Mesendoderm (in vitro differentiated cells): Measurements from ENCODE around the gene NSUN2.

ENCODE experiments used
- DNase-seq: peaks from one replicate; pipeline ENCODE4 v3.0.0; 2013
- H2AK5ac ChIP-seq: 2 replicates; pipeline ENCODE4 v1.6.1; 2013; ENCODE audit warnings: low read length, inconsistent platforms
- H2BK120ac ChIP-seq: 2 replicates; pipeline ENCODE4 v1.6.1; 2013; ENCODE audit warnings: low read depth, mild to moderate bottlenecking, low read length, moderate library complexity, mixed read lengths
- H2BK15ac ChIP-seq: replicated peaks from 2 replicates; pipeline ENCODE4 v1.6.1; 2013; ENCODE audit warnings: low read depth, mild to moderate bottlenecking, moderate library complexity
- H2BK5ac ChIP-seq: 2 replicates; pipeline ENCODE4 v1.6.1; 2013; ENCODE audit warnings: low read length, inconsistent platforms
- H3K18ac ChIP-seq: 2 replicates; pipeline ENCODE4 v1.6.1; 2013; ENCODE audit warnings: mild to moderate bottlenecking, low read length, mixed read lengths
- H3K23ac ChIP-seq: one replicate; pipeline ENCODE4 v1.6.1; 2013; ENCODE audit warnings: low read length
- H3K27ac ChIP-seq: 2 replicates; pipeline ENCODE4 v1.5.1; 2013; ENCODE audit warnings: low read depth, mild to moderate bottlenecking, inconsistent platforms, low read length, moderate library complexity
- H3K27me3 ChIP-seq: 2 replicates; pipeline ENCODE4 v1.6.1; 2013; ENCODE audit warnings: low read length, control low read depth, mild to moderate bottlenecking, inconsistent platforms; ENCODE audit not compliant: insufficient read depth, poor library complexity
- H3K36me3 ChIP-seq: 2 replicates; pipeline ENCODE4 v1.6.1; 2013; ENCODE audit warnings: low read length, inconsistent platforms; ENCODE audit not compliant: control insufficient read depth, insufficient read depth
- H3K4ac ChIP-seq: one replicate; pipeline ENCODE4 v1.6.1; 2013; ENCODE audit warnings: low read depth, mild to moderate bottlenecking, low read length, moderate library complexity
- H3K4me1 ChIP-seq: 2 replicates; pipeline ENCODE4 v1.6.1; 2013; ENCODE audit warnings: low read depth, low read length, inconsistent platforms; ENCODE audit not compliant: control insufficient read depth
- H3K4me2 ChIP-seq: 2 replicates; pipeline ENCODE4 v1.6.1; 2013; ENCODE audit warnings: low read length
- H3K4me3 ChIP-seq: 2 replicates; pipeline ENCODE4 v1.5.1; 2013; ENCODE audit warnings: mild to moderate bottlenecking, low read length
- H3K56ac ChIP-seq: one replicate; pipeline ENCODE4 v1.6.1; 2013; ENCODE audit warnings: low read length
- H3K79me1 ChIP-seq: 2 replicates; pipeline ENCODE4 v1.6.1; 2013; ENCODE audit warnings: low read length, inconsistent platforms
- H3K79me2 ChIP-seq: 2 replicates; pipeline ENCODE4 v1.6.1; 2013; ENCODE audit warnings: mild to moderate bottlenecking, low read length; ENCODE audit not compliant: control insufficient read depth, insufficient read depth
- H3K9ac ChIP-seq: 2 replicates; pipeline ENCODE4 v1.6.1; 2013; ENCODE audit warnings: low read length, inconsistent platforms
- H4K5ac ChIP-seq: one replicate; pipeline ENCODE4 v1.6.1; 2013; ENCODE audit warnings: low read length
- H4K8ac ChIP-seq: one replicate; pipeline ENCODE4 v1.6.1; 2013; ENCODE audit warnings: low read depth, mild to moderate bottlenecking, control low read depth, low read length, moderate library complexity
- WGBS: extraction: QIAGEN DNeasy Blood & Tissue Kit; methylation state at CpG from one replicate; pipeline ENCODE4 v1.1.7; 2013; ENCODE audit warnings: low lambda C conversion rate, missing lambda C conversion rate; ENCODE audit not compliant: insufficient coverage; ENCODE audit errors: extremely low coverage; 5-methylcytosine and 5-hydroxymethylcytosine counted together

The NSUN2 gene

GRCh38 chr5:6556802-6557102, 76.1 kb downstream of the NSUN2 start:
- WGBS: no CpG with 5 or more reads among the region's 1 CpG
- no peak overlapping the region for H2BK120ac ChIP-seq
- H4K8ac ChIP-seq: no peak overlapping the region
- no peak overlapping the region for H3K4me2 ChIP-seq
- H3K9ac ChIP-seq: no peak overlapping the region
- no peaks in the 10 kb centered on the region for H3K79me2 ChIP-seq
- no peaks in the 10 kb centered on the region for H3K4me1 ChIP-seq
- no peak overlapping the region for H3K27ac ChIP-seq
- no peaks in the 10 kb centered on the region for H3K79me1 ChIP-seq
- H3K4ac ChIP-seq: no peak overlapping the region
- H3K36me3 ChIP-seq: no peaks in the 10 kb centered on the region
- H3K4me3 ChIP-seq: no peak overlapping the region
- no peak for DNase-seq
- H3K23ac ChIP-seq: no peak overlapping the region
- no peak overlapping the region for H2BK15ac ChIP-seq
- H2AK5ac ChIP-seq: no peak overlapping the region
- H3K18ac ChIP-seq: no peak overlapping the region
- no peak overlapping the region for H3K56ac ChIP-seq
- no peak overlapping the region for H2BK5ac ChIP-seq
- no peak overlapping the region for H4K5ac ChIP-seq
- H3K27me3 ChIP-seq: no peaks in the 10 kb centered on the region

GRCh38 chr5:6556089-6556801, 76.6 kb downstream of the NSUN2 start:
- H3K23ac ChIP-seq: no peak overlapping the region
- no peak overlapping the region for H4K8ac ChIP-seq
- H3K9ac ChIP-seq: no peak overlapping the region
- WGBS: no CpG with 5 or more reads among the region's 8 CpGs
- no peaks in the 10 kb centered on the region for H3K36me3 ChIP-seq
- H4K5ac ChIP-seq: no peak overlapping the region
- H3K79me2 ChIP-seq: no peaks in the 10 kb centered on the region
- no peak overlapping the region for H2BK15ac ChIP-seq
- H3K27me3 ChIP-seq: no peaks in the 10 kb centered on the region
- no peak overlapping the region for H2BK120ac ChIP-seq
- no peak overlapping the region for H2AK5ac ChIP-seq
- no peak overlapping the region for H3K18ac ChIP-seq
- H2BK5ac ChIP-seq: no peak overlapping the region
- no peak overlapping the region for H3K27ac ChIP-seq
- no peak for DNase-seq
- H3K4me1 ChIP-seq: no peaks in the 10 kb centered on the region
- no peak overlapping the region for H3K4ac ChIP-seq
- no peak overlapping the region for H3K4me2 ChIP-seq
- no peak overlapping the region for H3K4me3 ChIP-seq
- no peaks in the 10 kb centered on the region for H3K79me1 ChIP-seq
- no peak overlapping the region for H3K56ac ChIP-seq

GRCh38 chr5:6554812-6555211, 78.0 kb downstream of the NSUN2 start:
- no peak overlapping the region for H4K5ac ChIP-seq
- H3K4ac ChIP-seq: no peak overlapping the region
- H2BK15ac ChIP-seq: no peak overlapping the region
- H3K56ac ChIP-seq: no peak overlapping the region
- no peak overlapping the region for H3K27ac ChIP-seq
- no peak overlapping the region for H2BK120ac ChIP-seq
- DNase-seq: no peak
- no peak overlapping the region for H3K4me2 ChIP-seq
- H4K8ac ChIP-seq: no peak overlapping the region
- no peaks in the 10 kb centered on the region for H3K27me3 ChIP-seq
- H3K79me2 ChIP-seq: no peaks in the 10 kb centered on the region
- H2AK5ac ChIP-seq: no peak overlapping the region
- no CpG with 5 or more reads among the region's 4 CpGs for WGBS
- H3K23ac ChIP-seq: no peak overlapping the region
- H2BK5ac ChIP-seq: no peak overlapping the region
- no peaks in the 10 kb centered on the region for H3K36me3 ChIP-seq
- H3K18ac ChIP-seq: no peak overlapping the region
- H3K4me3 ChIP-seq: no peak overlapping the region
- no peaks in the 10 kb centered on the region for H3K79me1 ChIP-seq
- H3K4me1 ChIP-seq: no peaks in the 10 kb centered on the region
- no peak overlapping the region for H3K9ac ChIP-seq

- Histone ChIP-seq H4K5ac (no peak overlapping the region), H3K79me1 (no peaks in the 10 kb centered on the region), H2BK15ac (no peak overlapping the region), H3K36me3 (no peaks in the 10 kb centered on the region), H3K9ac (no peak overlapping the region), H3K18ac (no peak overlapping the region), H3K56ac (no peak overlapping the region), H2BK5ac (no peak overlapping the region), H3K4me2 (no peak overlapping the region), H3K27ac (no peak overlapping the region), H3K27me3 (no peaks in the 10 kb centered on the region), H3K23ac (no peak overlapping the region), H3K4ac (no peak overlapping the region), H3K4me1 (no peaks in the 10 kb centered on the region), H2BK120ac (no peak overlapping the region), H3K79me2 (no peaks in the 10 kb centered on the region), H3K4me3 (no peak overlapping the region), H4K8ac (no peak overlapping the region), H2AK5ac (no peak overlapping the region)
- no peak for DNase-seq
- WGBS: no CpG with 5 or more reads among the region's 11 CpGs
These were observed 78.9 kb downstream of the NSUN2 start for GRCh38 chr5:6553972-6554371.

- WGBS: no CpG with 5 or more reads among the region's 7 CpGs
- Histone ChIP-seq H3K18ac (no peak overlapping the region), H2AK5ac (no peak overlapping the region), H3K4me1 (no peaks in the 10 kb centered on the region), H3K9ac (no peak overlapping the region), H3K4me2 (no peak overlapping the region), H4K5ac (no peak overlapping the region), H3K56ac (no peak overlapping the region), H3K79me1 (no peaks in the 10 kb centered on the region), H3K4me3 (no peak overlapping the region), H2BK5ac (no peak overlapping the region), H3K27me3 (no peaks in the 10 kb centered on the region), H3K23ac (no peak overlapping the region), H2BK15ac (no peak overlapping the region), H3K79me2 (no peaks in the 10 kb centered on the region), H3K36me3 (no peaks in the 10 kb centered on the region), H3K27ac (no peak overlapping the region), H4K8ac (no peak overlapping the region), H2BK120ac (no peak overlapping the region), H3K4ac (no peak overlapping the region)
- DNase-seq: no peak
These were observed 80.2 kb downstream of the NSUN2 start for GRCh38 chr5:6552612-6553011.

GRCh38 chr5:6551955-6552313, 80.9 kb downstream of the NSUN2 start:
- H3K4me1 ChIP-seq: no peaks in the 10 kb centered on the region
- no peak overlapping the region for H3K56ac ChIP-seq
- no peaks in the 10 kb centered on the region for H3K79me1 ChIP-seq
- no peak overlapping the region for H2BK5ac ChIP-seq
- no peak overlapping the region for H3K4me3 ChIP-seq
- H4K5ac ChIP-seq: no peak overlapping the region
- no peak overlapping the region for H2BK120ac ChIP-seq
- no peak overlapping the region for H3K4me2 ChIP-seq
- DNase-seq: no peak
- H3K36me3 ChIP-seq: no peaks in the 10 kb centered on the region
- no peaks in the 10 kb centered on the region for H3K79me2 ChIP-seq
- H3K4ac ChIP-seq: no peak overlapping the region
- H2BK15ac ChIP-seq: no peak overlapping the region
- no peaks in the 10 kb centered on the region for H3K27me3 ChIP-seq
- no peak overlapping the region for H3K27ac ChIP-seq
- H2AK5ac ChIP-seq: no peak overlapping the region
- H3K9ac ChIP-seq: no peak overlapping the region
- no CpG with 5 or more reads among the region's 6 CpGs for WGBS
- no peak overlapping the region for H3K18ac ChIP-seq
- no peak overlapping the region for H3K23ac ChIP-seq
- H4K8ac ChIP-seq: no peak overlapping the region
